NCI-H1417 (cell line): ENCODE results near the gene WDTC1.

ENCODE experiments used
- DNase-seq, 3 experiments: peaks; one replicate each; lab custom pipeline; 2025; lab: John Stamatoyannopoulos, UW

Gene WDTC1

DNA sequence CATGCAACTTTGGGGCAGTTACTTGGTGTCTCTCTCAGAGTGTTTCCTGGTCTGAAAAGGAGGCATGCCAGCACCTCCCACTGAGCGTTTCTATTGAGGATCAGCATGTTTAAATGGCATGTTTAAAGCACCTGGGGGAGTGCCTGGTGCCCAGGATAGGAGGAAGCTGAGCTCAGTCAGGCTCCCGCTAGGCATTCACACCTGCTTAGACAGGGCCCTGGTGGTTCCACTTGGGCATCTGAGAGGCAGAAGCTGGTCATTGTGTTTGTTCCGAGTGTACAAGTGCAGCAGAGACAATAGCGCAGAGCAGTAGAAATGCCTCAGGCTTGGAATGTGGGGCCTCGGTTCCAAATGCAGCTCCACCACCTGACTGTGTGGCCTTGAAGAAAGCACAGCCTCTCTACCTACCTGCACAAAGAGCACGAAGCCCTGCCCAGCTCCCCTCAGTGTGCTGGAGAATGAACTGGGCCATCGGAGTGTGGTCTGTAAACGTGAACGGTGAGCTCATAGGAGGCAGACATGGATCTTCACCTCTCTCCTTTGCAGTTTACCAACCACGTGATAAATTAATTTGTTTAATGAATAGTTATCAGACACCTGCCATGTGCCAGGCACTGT is 67.3 kb downstream of the WDTC1 start:
- peak; percentile 69 to 88 (median 79) for DNase-seq

GRCh38 chr1:27302612-27303011 is 68.2 kb downstream of the WDTC1 start:
- DNase-seq: no peak

GRCh38 chr1:27303509-27303908 is 69.1 kb downstream of the WDTC1 start:
- no peak for DNase-seq

- no peak for DNase-seq
These were observed 71.6 kb downstream of the WDTC1 start for GRCh38 chr1:27306071-27306470.

GRCh38 chr1:27306892-27307761 is 72.7 kb downstream of the WDTC1 start:
- peak; percentile 74 to 94 (median 90) for DNase-seq

DNA sequence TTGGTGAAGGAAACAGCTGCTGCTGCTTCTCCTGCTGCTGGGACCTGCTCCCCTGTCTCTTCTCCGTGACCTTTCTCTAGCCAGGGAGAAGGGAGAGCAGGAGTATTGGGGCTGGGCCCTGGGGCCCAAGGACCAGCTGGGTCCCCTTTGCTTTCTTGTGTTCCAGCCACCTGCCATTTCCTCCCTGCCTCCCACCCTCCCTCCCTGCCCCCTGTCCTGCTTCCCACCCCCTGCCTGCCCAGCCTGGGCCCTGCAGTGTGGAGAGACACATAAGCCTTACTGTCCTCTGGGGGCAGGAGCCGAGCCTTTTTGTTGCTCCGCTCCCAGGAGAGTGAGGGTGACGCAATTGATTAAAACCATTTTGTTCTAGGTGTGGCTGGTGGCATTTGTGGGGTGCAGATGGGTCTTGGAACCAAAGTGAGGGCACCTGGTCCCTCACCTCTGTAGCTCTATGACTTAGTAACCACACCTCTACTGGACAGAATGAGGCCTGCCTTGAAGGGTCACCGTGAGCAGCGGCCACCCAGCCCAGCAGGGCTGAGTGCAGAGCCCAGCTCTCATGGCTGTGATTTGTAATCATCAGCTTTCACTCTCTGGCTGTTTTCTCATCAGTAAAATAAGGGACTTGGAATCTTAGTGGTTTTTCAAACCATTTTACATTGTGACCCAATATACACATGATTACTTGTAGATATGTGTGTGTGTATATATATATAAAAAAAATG is 73.6 kb downstream of the WDTC1 start:
- peak; percentile 49 to 80 (median 76) for DNase-seq

GRCh38 chr1:27314169-27314568 is 79.7 kb downstream of the WDTC1 start:
- no peak for DNase-seq

GRCh38 chr1:27314737-27315136 is 80.3 kb downstream of the WDTC1 start:
- DNase-seq: no peak

DNA sequence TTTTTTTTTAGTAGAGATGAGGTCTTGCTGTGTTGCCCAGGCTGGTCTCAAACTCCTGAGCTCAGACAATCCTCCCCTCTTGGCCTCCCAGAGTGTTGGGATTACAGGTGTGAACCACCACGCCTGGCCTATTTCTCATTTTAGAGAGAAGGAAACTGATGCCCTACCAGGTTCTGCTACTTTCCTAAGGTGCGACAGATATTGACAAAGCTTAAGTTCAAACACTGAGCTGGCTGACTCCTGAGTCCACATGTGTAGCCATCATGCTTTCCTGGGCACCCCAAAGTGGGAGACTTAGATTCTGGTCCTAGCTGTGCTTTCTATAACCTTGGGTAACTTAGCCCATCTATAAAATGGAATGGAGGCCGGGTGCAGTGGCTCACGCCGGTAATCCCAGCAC is 82.4 kb downstream of the WDTC1 start:
- no peak for DNase-seq

- DNase-seq: peak in 1 of 3 experiments; percentile 16
These were observed 83.7 kb downstream of the WDTC1 start for GRCh38 chr1:27318136-27318535.

DNA sequence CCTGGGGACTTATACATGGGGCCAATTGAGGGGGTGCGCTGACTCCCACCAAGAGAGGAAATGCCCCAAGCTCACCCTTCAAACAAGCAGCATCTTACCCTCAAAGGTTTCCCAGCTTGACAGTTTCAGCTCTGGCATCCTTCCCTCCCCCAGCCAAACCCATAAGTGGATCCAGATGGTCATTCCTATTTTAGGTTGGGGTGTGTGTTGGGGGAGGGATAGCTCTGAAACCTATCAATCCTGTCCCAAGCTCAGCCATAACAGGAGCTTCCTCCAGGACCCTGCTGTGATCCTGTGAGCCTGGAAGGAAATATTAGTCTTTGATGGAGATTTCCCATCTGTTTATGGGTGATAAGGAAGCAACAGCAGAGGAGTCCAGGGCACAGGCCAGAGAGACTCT is 84.2 kb downstream of the WDTC1 start:
- no peak for DNase-seq

GRCh38 chr1:27321813-27322568 is 87.6 kb downstream of the WDTC1 start, which contains the start of gene TMEM222:
Gene TMEM222, plus strand, starts transcription at chr1:27322163. Its CDS starts 35 bp downstream, at chr1:27322198.
- peak; percentile 94 to 98 (median 96) for DNase-seq

DNA sequence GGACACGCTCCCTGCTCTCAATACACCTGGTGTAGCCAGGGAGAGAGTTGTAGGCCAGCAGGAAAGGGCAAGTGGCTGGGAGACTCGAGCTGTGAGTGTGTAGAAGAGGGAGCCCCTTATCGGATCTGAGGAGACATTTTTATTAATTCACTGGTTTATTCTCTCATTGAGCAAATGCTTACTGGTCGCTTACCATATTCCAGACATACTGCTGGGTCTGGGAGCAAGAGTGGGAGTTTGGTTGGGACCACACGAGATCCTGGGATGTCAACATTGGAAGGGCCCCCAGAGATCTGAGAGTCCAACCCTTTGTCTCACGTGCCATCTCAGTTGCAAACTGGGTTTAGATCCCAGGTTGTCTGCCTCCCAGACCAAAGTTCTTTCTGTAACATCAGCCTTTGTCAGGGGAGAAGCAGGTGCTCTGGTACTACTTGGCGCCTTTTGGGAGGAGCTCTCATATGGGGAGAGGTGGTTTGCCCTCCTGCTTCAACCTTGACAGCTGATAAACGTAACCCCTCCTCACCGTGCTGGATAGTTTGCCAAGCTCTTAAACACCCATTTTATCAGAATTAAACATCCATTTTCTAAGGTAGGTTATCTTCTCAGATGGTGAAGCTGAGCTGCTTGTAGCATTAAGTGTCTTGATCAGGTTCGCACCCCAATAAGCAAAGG is 88.3 kb downstream of the WDTC1 start:
- DNase-seq: no peak

DNA sequence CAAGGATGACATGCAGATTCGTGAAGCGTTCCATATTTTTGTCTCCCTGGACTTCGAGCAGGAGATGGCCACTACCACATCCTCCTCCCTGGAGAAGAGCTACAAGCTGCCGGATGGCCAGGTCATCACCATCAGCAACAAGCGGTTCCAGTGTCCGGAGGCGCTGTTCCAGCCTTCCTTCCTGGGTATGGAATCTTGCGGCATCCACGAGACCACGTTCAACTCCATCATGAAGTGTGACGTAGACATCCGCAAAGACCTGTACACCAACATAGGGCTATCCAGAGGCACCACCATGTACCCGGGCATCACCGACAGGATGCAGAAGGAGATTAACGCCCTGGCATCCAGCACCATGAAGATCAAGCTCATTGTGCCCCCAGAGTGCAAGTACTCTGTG is 90.9 kb downstream of the WDTC1 start:
- no peak for DNase-seq

DNA sequence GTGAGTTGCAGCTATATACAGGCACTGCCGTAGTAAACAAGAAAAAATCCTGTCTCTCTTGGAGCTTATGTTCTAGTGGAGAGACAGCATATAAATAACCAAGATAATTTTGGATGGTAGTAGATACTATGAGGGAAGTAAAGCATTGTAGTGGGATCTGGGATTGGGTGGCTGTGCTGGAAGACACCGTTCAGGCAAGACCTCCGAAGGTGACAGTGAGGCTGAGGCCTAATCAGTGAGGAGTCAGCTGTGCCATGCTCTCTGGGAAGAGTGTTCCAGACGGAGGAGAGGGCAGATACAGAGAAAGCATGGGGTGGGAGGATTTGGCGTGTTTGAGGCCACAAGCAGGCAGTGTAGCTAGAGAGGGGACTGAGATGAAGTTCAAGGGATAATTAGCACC is 93.5 kb downstream of the WDTC1 start:
- no peak for DNase-seq

GRCh38 chr1:27330786-27331185 is 96.4 kb downstream of the WDTC1 start:
- DNase-seq: no peak

GRCh38 chr1:27331426-27331825 is 97.0 kb downstream of the WDTC1 start:
- DNase-seq: no peak

- DNase-seq: no peak
These were observed 97.5 kb downstream of the WDTC1 start for GRCh38 chr1:27331922-27332321.

DNA sequence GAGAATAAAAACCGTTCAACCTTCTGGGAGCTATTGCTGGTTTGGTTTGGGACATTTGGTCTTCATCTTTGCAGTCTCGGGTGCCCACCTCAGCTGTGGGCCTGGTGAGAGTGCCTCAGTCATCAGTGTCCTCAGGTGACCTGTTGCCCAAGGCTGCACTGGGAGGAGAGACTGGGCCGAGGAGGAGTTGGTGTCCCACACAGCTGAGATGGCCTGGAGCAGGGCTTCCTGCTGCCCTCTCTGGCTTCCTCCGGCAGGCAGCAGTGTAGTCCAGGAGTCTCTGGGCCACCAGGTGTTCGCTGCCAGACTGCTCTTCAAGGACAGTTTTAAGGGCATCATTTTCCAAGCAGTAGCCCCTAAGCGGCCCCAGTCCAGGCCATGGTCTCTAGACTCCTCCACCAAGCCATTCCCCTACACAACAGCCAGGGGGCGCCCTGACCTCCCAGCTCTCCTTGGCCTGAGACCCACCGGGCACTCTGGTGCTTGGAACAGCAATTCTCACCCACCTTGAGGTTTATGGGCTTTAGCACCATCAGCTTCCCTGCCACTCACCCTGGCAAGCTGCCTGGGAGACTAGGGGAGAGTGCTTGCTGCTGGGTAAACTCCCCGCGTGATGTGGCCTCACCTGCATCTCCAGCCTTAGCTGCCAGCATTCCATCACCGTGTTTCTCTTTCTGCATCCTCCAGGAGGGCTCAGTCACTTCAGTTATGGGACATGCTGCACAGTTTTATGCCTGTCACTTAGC is 98.3 kb downstream of the WDTC1 start:
- DNase-seq: peak in 2 of 3 experiments; percentile 17 to 51

DNA sequence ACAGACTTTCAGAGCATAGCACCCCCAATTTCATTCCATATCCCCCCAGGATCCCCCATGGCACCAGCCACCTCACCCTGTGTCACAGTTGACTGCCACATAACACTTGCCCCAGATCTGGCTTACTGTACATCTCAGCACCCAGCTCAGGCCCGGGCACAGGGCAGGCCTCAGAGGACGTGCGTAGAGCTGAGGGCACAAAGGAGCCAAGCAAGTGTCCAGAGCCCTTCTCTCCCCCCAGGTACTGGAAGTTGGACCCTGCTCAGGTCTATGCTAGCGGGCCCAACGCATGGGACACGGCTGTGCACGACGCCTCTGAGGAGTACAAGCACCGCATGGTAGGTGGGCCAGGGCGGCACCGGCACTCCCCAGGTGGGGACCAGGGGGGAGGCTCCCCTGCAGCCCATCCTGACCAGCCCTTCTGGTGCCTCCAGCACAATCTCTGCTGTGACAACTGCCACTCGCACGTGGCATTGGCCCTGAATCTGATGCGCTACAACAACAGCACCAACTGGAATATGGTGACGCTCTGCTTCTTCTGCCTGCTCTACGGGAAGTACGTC is 99.4 kb downstream of the WDTC1 start:
- no peak for DNase-seq
